GM18526 (cell line): ENCODE data around the gene ZCCHC24.

ENCODE experiments used
- POLR2A ChIP-seq: IDR thresholded peaks from 3 replicates; pipeline ENCODE4 v1.6.1; 2011; ENCODE audit not compliant: insufficient read length; ENCODE audit errors: extremely low read depth

Gene ZCCHC24

GRCh38 chr10:79344502-79345195, 100.8 kb downstream of the ZCCHC24 start:
- TF ChIP-seq POLR2A, result no peak

- no peak for TF ChIP-seq POLR2A
Observed at GRCh38 chr10:79342811-79343561, 102.4 kb downstream of the ZCCHC24 start.

DNA sequence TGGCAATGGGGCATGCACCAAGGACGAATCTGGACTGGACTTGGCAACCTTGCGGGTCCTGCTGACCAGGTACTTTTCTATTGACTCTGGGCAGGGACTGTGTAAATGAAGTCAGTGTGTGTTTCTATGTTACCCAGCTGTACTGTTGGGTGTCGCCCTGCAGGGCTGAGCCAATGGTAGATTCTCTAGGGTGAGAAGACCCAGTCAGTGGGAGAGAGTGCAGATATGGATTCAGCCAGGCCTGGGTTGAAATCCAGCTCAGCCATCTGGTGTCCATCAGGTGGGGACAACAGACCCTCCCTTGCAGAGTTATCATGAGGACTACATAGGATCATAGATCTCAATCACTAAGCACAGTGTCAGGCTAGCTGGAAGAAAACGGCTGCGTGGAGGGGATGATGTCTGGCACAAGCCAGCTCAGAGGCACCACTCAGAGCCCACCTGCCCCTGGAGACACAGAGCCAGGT, 103.1 kb downstream of the ZCCHC24 start:
- no peak for TF ChIP-seq POLR2A

- no peak for TF ChIP-seq POLR2A
Observed at GRCh38 chr10:79340646-79341244, 104.7 kb downstream of the ZCCHC24 start.

GRCh38 chr10:79339266-79339665, 106.2 kb downstream of the ZCCHC24 start:
- no peak for TF ChIP-seq POLR2A

DNA sequence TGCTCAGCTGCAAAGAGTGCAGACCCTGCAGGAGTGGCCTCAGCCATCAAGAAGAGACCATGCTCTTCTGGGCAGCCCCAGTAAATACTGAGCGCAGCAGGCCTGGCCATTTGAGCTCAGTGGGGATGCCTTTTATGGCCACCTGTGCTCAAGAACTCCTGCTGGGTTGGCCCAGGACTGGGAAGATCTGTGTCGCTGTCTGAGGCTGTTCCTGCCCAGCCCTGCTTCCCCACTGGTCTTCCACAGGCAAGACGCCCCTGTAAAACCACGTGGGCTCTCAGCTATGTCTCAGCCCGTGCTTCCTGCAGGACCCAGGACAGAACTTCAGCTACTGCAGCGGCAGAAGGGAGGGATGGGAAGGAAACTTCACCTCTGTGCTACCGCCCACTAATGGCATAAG, 108.7 kb downstream of the ZCCHC24 start:
- no peak for TF ChIP-seq POLR2A

DNA sequence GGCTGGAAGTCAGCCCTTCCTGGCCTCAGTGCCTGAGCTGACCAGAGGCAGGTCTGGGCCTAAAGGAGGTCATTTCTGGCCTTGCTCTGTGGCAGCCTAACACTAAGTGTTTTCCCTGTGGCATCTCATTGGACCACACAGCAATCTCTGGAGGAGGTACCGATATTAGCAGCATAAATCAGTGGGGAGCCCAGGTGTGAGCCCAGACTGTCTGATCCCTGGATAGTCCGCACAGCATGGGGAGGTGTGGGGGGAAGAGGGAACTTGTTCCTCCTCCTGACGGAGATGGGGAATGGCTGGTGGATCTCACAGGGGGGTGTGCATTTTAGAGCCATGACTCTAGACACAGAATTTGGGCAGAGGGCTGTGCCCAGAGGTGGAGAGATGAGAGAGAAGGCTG, 109.1 kb downstream of the ZCCHC24 start:
- no peak for TF ChIP-seq POLR2A

DNA sequence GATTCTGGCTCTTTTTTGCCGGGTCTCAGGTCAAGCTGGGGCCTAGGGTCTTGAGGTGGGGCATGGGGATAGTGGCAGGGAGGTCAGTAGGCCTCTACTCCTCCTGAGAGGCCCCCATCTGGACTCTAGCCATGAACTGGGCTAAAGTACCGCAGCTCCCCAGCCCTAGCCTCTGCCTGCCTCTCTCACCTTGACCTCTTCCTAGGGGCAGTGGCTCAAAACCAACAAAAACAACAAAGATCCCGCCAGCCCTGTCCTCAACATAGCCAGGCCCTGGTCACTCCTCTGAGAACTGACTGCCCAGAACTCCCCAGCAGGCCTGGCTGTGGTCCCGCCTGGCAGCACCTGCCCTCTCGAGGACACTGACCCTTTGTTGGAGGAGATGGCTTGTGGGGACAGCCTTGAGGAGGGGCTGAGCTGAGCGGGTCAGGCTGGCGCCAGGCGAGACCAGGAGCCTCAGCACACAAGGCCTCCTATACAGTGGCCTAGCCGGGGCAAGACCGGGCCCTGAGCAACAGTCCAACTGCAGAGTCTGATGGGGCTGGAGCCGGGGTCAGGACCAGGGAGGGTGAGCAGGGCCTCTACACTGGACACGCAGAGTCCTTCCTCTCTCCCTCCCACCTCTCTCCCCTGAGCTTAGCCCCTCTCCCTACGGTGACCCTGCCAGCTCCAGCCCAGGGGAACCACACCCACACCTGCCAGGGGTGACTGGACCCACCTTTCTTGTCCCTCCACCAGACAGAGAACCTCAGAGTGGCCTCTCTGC, 109.8 kb downstream of the ZCCHC24 start:
- no peak for TF ChIP-seq POLR2A

- no peak for TF ChIP-seq POLR2A
Observed at GRCh38 chr10:79335094-79335469, 110.3 kb downstream of the ZCCHC24 start.

GRCh38 chr10:79334573-79334972, 110.9 kb downstream of the ZCCHC24 start:
- no peak for TF ChIP-seq POLR2A

DNA sequence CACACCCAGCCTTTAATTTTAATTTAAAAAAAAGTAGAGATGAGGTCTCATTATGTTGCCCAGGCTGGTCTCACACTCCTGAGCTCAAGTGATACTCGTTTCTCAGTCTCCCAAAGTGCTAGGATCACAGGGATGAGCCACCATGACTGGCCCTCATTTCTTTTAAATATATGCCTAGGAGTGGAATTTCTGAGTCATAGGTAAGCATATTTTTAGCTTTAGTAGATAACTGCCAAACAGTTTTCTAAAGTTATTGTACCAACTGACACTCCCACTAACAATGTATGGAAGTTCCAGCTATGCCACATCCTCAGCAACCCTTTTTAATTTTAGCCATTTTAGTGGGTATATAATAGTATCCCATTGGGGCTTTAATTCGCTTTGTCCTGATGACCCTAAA, 111.9 kb downstream of the ZCCHC24 start:
- TF ChIP-seq POLR2A, result no peak
